Ureter (tissue), 1 donor: ENCODE data around the gene CDS1. TPM values are rescaled to one million over a fixed set of nuclear protein-coding genes. Genes with fewer than 3 reads are reported as not detected.

Experiments used
- total RNA-seq: library from RNA; stranded (reverse); gene quantifications from one replicate; pipeline ENCODE4 v1.2.4, GENCODE V29; 2023
- donor health status: DM: yes; HTN: yes; CAD: no.

CDS1 gene
- total RNA-seq, 1 donor from 2014 or later = 17.9 TPM

Other genes starting within 250 kb of the CDS1 start
- 0.70 TPM for gene NKX6-1, start 83.8 kb upstream of the CDS1 start, total RNA-seq